H9 (cell line): Measurements from ENCODE around the gene PPP5C. TPM values are rescaled to one million over a fixed set of nuclear protein-coding genes. Genes with fewer than 3 reads are reported as not detected.

Source experiments
- DNase-seq: peaks from one replicate; pipeline ENCODE4 v3.0.0-alpha.2; 2017
- H2AFZ ChIP-seq: one replicate; pipeline ENCODE4 v1.6.1; 2013; ENCODE audit warnings: mild to moderate bottlenecking, low read length, control low read depth, moderate library complexity
- H2AK5ac ChIP-seq: 2 replicates; pipeline ENCODE4 v1.6.1; 2013; ENCODE audit warnings: low read length, control low read depth, mixed read lengths; ENCODE audit not compliant: insufficient read length
- H2BK120ac ChIP-seq: one replicate; pipeline ENCODE4 v1.6.1; 2013; ENCODE audit warnings: low read depth, mild to moderate bottlenecking, low read length, control low read depth, inconsistent platforms; ENCODE audit not compliant: poor library complexity, severe bottlenecking
- H2BK12ac ChIP-seq: 2 replicates; pipeline ENCODE4 v1.6.1; 2013; ENCODE audit warnings: low read length, control low read depth, mixed read lengths, low read depth; ENCODE audit not compliant: insufficient read length
- H2BK15ac ChIP-seq: 2 replicates; pipeline ENCODE4 v1.6.1; 2013; ENCODE audit warnings: low read depth, low read length, control low read depth
- H2BK20ac ChIP-seq: one replicate; pipeline ENCODE4 v1.6.1; 2013; ENCODE audit warnings: low read depth, mild to moderate bottlenecking, low read length, control low read depth, inconsistent platforms; ENCODE audit not compliant: poor library complexity, severe bottlenecking
- H2BK5ac ChIP-seq: 2 replicates; pipeline ENCODE4 v1.6.1; 2013; ENCODE audit warnings: low read length, control low read depth, mixed read lengths; ENCODE audit not compliant: insufficient read length
- H3K14ac ChIP-seq: 2 replicates; pipeline ENCODE4 v1.6.1; 2013; ENCODE audit warnings: low read length, control low read depth; ENCODE audit not compliant: insufficient read depth
- H3K18ac ChIP-seq: 2 replicates; pipeline ENCODE4 v1.6.1; 2013; ENCODE audit warnings: low read depth, mild to moderate bottlenecking, mixed read lengths, low read length, control low read depth; ENCODE audit not compliant: insufficient read length
- H3K23ac ChIP-seq: 2 replicates; pipeline ENCODE4 v1.6.1; 2013; ENCODE audit warnings: low read length, control low read depth, mixed read lengths, low read depth; ENCODE audit not compliant: insufficient read length
- H3K23me2 ChIP-seq: 2 replicates; pipeline ENCODE4 v1.6.1; 2013; ENCODE audit warnings: low read depth, mild to moderate bottlenecking, mixed read lengths, low read length, control low read depth; ENCODE audit not compliant: insufficient read length, poor library complexity, severe bottlenecking
- H3K27ac ChIP-seq: 2 replicates; pipeline ENCODE4 v1.5.1; 2013; ENCODE audit warnings: low read length, control low read depth, mixed read lengths, low read depth; ENCODE audit not compliant: insufficient read length
- H3K27me3 ChIP-seq: 2 replicates; pipeline ENCODE4 v1.6.1; 2013; ENCODE audit warnings: low read length, control low read depth, inconsistent platforms; ENCODE audit not compliant: insufficient read depth
- H3K4ac ChIP-seq: 2 replicates; pipeline ENCODE4 v1.6.1; 2013; ENCODE audit warnings: low read depth, mild to moderate bottlenecking, control low read depth, inconsistent platforms, low read length, moderate library complexity
- H3K4me1 ChIP-seq: 2 replicates; pipeline ENCODE4 v1.6.1; 2013; ENCODE audit warnings: low read length, control low read depth, inconsistent platforms; ENCODE audit not compliant: insufficient read depth
- H3K4me2 ChIP-seq: 2 replicates; pipeline ENCODE4 v1.6.1; 2013; ENCODE audit warnings: low read length, control low read depth, mixed read lengths; ENCODE audit not compliant: insufficient read length, insufficient read depth
- H3K56ac ChIP-seq: 2 replicates; pipeline ENCODE4 v1.6.1; 2013; ENCODE audit warnings: low read depth, mild to moderate bottlenecking, mixed read lengths, low read length, control low read depth; ENCODE audit not compliant: insufficient read length
- H3K79me1 ChIP-seq: 2 replicates; pipeline ENCODE4 v1.6.1; 2013; ENCODE audit warnings: low read depth, mild to moderate bottlenecking, moderate library complexity, low read length, control low read depth, inconsistent platforms; ENCODE audit not compliant: insufficient read depth, poor library complexity, severe bottlenecking
- H3K79me2 ChIP-seq: 2 replicates; pipeline ENCODE4 v1.6.1; 2013; ENCODE audit warnings: low read length, control low read depth, inconsistent platforms; ENCODE audit not compliant: insufficient read depth
- H3K9ac ChIP-seq: 2 replicates; pipeline ENCODE4 v1.6.1; 2013; ENCODE audit warnings: low read length, control low read depth, mixed read lengths; ENCODE audit not compliant: insufficient read length; ENCODE audit errors: extremely low read depth
- H3K9me3 ChIP-seq: one replicate; pipeline ENCODE4 v1.6.1; 2013; ENCODE audit warnings: low read depth, low read length, inconsistent platforms; ENCODE audit not compliant: control insufficient read depth
- H3T11ph ChIP-seq: one replicate; pipeline ENCODE4 v1.6.1; 2013; ENCODE audit warnings: mild to moderate bottlenecking, low read length, control low read depth, inconsistent platforms
- H4K20me1 ChIP-seq: one replicate; pipeline ENCODE4 v1.6.1; 2013; ENCODE audit not compliant: control insufficient read depth, insufficient read length, insufficient read depth
- H4K5ac ChIP-seq: 2 replicates; pipeline ENCODE4 v1.6.1; 2013; ENCODE audit warnings: low read depth, mild to moderate bottlenecking, mixed read lengths, low read length, control low read depth; ENCODE audit not compliant: insufficient read length
- H4K8ac ChIP-seq: replicated peaks from 2 replicates; pipeline ENCODE4 v1.6.1; 2013; ENCODE audit warnings: low read length, control low read depth, mixed read lengths, low read depth; ENCODE audit not compliant: insufficient read length
- H4K91ac ChIP-seq: 2 replicates; pipeline ENCODE4 v1.6.1; 2013; ENCODE audit warnings: low read depth, mild to moderate bottlenecking, moderate library complexity, mixed read lengths, low read length, control low read depth; ENCODE audit not compliant: insufficient read length
- H3K27ac Mint-ChIP-seq, 3 experiments: 2 replicates in 2 of 3; 3 replicates in 1 of 3; pipeline ENCODE4 v1.8.0; 2020 to 2021; ENCODE audit warnings: mixed read lengths in 3 of 3, mild to moderate bottlenecking in 1 of 3, moderate library complexity in 1 of 3
- H3K27me3 Mint-ChIP-seq: 2 replicates; pipeline ENCODE4 v1.8.0; 2021; ENCODE audit warnings: low read depth, mild to moderate bottlenecking, moderate library complexity, mixed read lengths
- H3K36me3 Mint-ChIP-seq, 3 experiments: 2 replicates in 2 of 3; 3 replicates in 1 of 3; pipeline ENCODE4 v1.8.0; 2020 to 2021; ENCODE audit warnings: low read depth in 3 of 3, mixed read lengths in 3 of 3; ENCODE audit not compliant: insufficient read depth in 1 of 3
- H3K4me1 Mint-ChIP-seq, 2 experiments: 2 replicates each; pipeline ENCODE4 v1.8.0; 2020; ENCODE audit warnings: mixed read lengths in 2 of 2
- H3K4me3 Mint-ChIP-seq, 2 experiments: 2 replicates in 1 of 2; 3 replicates in 1 of 2; pipeline ENCODE4 v1.8.0; 2020 to 2021; ENCODE audit warnings: mild to moderate bottlenecking in 2 of 2, mixed read lengths in 2 of 2, moderate library complexity in 1 of 2
- H3K9me3 Mint-ChIP-seq, 2 experiments: 2 replicates in 1 of 2; 3 replicates in 1 of 2; pipeline ENCODE4 v1.8.0; 2020; ENCODE audit warnings: mild to moderate bottlenecking in 2 of 2, mixed read lengths in 2 of 2, moderate library complexity in 1 of 2
- WGBS: extraction: QIAGEN DNeasy Blood & Tissue Kit; methylation state at CpG from one replicate; pipeline ENCODE4 v1.1.7; 2013; ENCODE audit warnings: missing lambda C conversion rate, low lambda C conversion rate, mixed read lengths; ENCODE audit not compliant: insufficient read length; ENCODE audit errors: extremely low coverage; 5-methylcytosine and 5-hydroxymethylcytosine counted together
- total RNA-seq: library from RNA; stranded (reverse); gene quantifications from 2 replicates; pipeline ENCODE4 v1.2.1, GENCODE V29; 2021
- TF ChIP-seq, protein P1 (sequence below): fragments of 200-600 bp; sonication (generic); conservative IDR thresholded peaks from 3 replicates; pipeline ENCODE4 v1.8.0; 2021; ENCODE audit warnings: antibody characterized with exemption, mild to moderate bottlenecking

The PPP5C gene
- total RNA-seq, 1 experiment from 2014 or later, result 108 TPM

DNA sequence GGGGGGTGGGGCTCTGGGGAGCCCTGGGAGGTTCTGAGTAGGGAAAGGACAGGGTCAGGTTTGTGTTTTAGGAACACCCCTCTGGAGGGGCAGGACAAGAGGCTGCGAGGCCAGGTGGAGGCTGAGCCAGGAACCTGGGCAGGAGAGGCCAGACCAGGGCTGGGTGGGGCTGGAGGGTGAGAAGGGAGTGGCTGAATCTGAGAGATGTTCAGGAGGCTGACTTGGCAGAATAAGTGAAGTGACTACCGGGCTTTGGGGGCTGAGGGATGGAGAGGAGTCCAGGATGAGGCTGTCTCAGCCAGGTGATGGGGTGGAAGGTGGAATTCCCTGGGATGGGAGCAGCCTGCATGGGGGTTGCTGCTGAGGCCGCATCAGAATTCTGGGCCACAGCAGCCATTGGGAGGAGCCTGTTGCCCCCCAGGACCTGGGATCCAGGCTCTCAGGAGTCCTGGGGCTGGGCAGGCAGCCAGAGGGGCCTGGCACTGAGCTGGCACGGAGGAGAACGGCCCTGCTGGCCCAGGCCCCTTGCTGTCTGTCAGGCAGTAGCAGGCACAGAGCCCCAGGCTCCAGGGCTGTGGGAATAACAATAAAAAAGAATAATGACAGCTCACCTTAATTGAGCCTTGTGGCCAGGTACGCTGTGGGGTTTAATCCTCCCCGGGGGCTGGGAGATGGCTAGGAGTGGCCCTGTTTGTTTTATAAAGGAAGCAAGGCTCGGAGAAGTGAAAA is 3.3 kb downstream of the PPP5C start:
- Histone ChIP-seq H2BK12ac (no peak overlapping the region), H4K20me1 (no peaks in the 10 kb centered on the region), H3K9ac (no peak overlapping the region), H3K23me2 (peaks cover 11% of the 10 kb centered on the region), H3T11ph (no peak overlapping the region), H3K79me1 (peaks cover 6% of the 10 kb centered on the region), H3K79me2 (peaks cover 19% of the 10 kb centered on the region; the same call in 1 of the 2 replicates), H2BK120ac (no peak overlapping the region), H4K91ac (no peak overlapping the region), H3K4me1 (peaks cover 3% of the 10 kb centered on the region; the same call in 1 of the 2 replicates), H3K4ac (no peak overlapping the region), H3K14ac (no peak overlapping the region), H3K9me3 (no peaks in the 10 kb centered on the region), H2BK5ac (no peak overlapping the region), H3K56ac (no peak overlapping the region), H2AK5ac (no peak overlapping the region), H3K27me3 (no peaks in the 10 kb centered on the region), H3K4me2 (no peak overlapping the region), H2BK15ac (no peak overlapping the region), H4K8ac (no peak overlapping the region), H3K23ac (no peak overlapping the region), H2AFZ (no peak overlapping the region), H2BK20ac (no peak overlapping the region), H3K27ac (no peak overlapping the region), H4K5ac (no peak overlapping the region), H3K18ac (no peak overlapping the region)
- WGBS, result no CpG with 5 or more reads among the region's 8 CpGs
- Mint-ChIP-seq H3K4me3 (peak overlapping the region; percentile 5 to 56; a peak in 2 of 5 replicates), H3K36me3 (peaks cover 20 to 47% (median 44%) of the 10 kb centered on the region in 3 experiments), H3K9me3 (peaks cover 0 to 2% of the 10 kb centered on the region in 2 experiments; a peak in 2 of 5 replicates), H3K27me3 (no peaks in the 10 kb centered on the region), H3K27ac (peak overlapping the region; percentile 36 to 88 (median 77); a peak in 3 of 7 replicates), H3K4me1 (peaks cover 37 to 47% of the 10 kb centered on the region in 2 experiments)
- TF ChIP-seq, protein P1, sequence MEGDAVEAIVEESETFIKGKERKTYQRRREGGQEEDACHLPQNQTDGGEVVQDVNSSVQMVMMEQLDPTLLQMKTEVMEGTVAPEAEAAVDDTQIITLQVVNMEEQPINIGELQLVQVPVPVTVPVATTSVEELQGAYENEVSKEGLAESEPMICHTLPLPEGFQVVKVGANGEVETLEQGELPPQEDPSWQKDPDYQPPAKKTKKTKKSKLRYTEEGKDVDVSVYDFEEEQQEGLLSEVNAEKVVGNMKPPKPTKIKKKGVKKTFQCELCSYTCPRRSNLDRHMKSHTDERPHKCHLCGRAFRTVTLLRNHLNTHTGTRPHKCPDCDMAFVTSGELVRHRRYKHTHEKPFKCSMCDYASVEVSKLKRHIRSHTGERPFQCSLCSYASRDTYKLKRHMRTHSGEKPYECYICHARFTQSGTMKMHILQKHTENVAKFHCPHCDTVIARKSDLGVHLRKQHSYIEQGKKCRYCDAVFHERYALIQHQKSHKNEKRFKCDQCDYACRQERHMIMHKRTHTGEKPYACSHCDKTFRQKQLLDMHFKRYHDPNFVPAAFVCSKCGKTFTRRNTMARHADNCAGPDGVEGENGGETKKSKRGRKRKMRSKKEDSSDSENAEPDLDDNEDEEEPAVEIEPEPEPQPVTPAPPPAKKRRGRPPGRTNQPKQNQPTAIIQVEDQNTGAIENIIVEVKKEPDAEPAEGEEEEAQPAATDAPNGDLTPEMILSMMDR, result no peak
- no peak for DNase-seq
